HG03097 (cell line): ENCODE measurements around the gene UBE2D4.
"Not testable (repeated sequence)": the region's sequence is repeated elsewhere in the genome, so short reads cannot be mapped to it uniquely, and the experiment has no call there.

ENCODE experiments used
- ATAC-seq: cut with Tn5 transposase; IDR thresholded peaks from one replicate; pipeline ENCODE4 v1.9.1; 2021; ENCODE audit not compliant: unreplicated experiment, low FRiP score

Gene UBE2D4

DNA sequence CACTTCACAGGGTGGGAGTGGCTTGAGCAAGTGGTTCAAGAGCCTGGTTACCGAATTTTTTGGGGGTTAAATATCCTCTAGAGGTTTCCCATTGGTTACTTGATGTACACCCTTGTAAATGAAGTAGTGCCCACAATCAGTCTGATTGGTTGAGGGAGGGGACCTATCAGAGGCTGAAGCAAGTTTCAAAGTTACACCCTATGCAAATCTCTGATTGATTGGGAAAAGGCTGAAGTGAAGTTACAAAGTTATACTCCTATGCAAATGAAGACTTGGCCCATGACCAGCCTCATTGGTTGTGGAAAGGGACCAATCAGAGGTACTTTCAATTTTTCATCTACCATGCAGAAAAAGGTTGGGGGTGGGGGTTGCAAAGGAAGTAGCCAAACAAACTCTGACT lies 34.7 kb downstream of the UBE2D4 start:
- no peak for ATAC-seq

DNA sequence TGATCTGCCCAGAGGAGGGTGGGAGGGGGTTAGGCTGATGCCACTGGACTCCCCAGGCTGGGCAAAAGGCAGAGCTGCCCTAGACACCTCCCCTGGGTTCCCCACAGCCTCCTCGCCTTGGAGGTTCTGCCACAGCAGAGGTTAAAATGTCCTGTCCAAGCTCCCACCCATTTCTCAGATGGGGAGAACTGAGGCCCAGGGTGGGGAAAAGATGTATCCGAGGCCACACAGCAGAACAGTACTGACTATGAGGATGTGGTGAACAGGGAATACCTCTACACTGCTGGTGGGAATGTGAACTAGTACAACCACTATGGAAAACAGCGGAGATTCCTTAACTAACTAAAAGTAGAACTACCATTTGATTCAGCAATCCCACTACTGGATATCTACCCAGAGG lies 40.2 kb downstream of the UBE2D4 start:
- ATAC-seq, result not testable (repeated sequence)

DNA sequence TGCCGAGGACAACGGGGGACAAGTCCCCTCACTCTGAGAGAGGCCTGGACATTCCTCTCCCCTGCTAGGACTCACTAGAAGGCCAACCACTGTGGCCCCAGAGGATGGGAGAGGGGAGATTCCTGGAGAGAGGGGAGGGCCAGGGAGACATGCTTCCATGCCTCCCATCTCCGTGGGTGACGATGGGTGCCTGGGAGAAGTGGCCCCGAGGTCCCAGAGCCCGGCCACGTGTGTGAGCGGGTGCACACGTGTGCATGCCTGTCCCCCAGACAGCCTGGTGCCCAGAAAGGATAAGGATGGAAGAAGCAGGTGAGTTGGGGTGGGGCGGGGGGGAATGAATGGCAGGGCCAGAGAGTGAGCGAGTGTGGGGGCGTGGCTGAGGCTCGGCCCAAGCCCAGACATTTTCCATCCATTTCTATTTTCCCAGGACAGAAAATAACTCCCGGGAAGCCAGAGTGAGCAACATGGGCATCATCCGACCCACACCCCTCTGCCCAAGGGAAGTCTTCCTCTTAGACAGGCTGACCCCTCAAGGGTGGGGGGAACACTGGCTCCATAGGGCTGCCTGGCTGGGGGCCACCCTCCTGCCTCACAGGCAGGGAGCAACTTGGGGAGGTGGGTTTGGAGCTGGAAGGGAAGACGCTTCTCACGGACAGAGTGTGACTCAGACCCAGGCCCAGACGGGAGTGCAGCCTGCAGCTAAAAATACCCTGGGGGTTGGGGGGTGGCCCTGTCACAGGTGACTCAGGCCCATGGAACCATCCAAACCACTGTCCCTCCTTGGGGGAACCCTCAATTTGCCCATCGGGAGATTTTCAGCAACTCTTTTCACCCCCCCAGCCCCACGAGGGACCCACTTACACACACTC lies 42.2 kb downstream of the UBE2D4 start:
- ATAC-seq, result not testable (repeated sequence)

DNA sequence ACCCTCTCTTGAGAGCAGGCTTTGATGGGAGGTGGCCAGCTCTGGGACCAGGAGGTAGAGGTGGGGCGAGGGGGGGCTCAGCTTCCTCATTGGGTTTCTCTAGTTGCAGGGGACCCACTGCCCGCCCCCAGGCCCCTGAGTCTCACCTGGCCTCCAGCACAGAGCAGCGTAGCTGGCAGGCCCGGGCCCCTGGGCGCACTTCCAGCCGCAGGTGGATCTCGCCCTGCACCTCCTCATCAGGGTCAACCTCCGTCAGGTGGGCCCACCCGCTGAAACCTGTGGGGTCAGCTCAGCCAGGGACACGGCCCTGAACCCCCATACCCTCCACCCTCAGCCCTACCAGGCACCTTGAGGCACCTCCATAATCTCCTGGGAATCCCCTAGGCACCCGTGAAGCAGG lies 43.4 kb downstream of the UBE2D4 start:
- ATAC-seq, result not testable (repeated sequence)

DNA sequence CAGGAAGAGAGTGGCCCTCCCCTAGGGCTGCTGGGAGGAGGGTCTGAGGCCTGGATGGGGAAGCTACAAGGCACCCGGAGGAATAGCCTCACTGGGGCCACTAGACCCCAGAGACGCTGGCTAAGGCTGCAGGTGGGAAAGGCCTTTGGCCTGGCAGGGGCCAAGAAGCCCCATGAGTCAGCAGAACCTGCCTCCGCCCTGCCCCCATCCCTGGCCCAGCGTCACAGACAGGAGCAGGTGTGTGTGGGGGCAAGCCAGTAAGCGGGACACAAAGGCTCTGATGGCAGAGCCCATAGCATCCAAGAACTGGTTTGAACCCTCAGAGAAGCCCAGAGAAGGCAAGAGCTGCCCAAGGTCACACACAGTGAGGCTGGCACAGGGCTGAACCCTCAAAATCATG lies 44.5 kb downstream of the UBE2D4 start:
- ATAC-seq, result not testable (repeated sequence)

DNA sequence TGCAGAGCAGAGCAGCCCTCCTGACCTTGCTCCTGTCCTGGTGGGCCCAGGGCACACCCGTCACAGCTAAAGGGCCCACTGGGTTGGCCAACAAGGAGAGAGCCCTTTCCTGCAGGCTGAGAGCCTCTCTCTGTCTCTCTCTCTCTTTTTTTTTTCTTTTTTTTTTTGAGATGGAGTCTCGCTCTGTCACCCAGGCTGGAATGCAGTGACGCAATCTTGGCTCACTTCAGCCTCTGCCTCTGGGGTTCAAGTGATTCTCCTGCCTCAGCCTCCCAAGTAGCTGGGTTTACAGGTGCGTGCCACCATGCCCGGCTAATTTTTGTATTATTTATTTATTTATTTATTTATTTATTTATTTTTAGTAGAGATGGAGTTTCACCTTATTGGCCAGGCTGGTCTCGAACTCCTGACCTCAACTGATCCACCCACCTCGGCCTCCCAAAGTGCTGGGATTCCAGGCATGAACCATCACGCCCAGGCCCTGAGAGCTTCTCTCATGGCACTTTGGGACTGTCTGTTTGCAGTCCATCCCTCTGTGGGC lies 47.9 kb downstream of the UBE2D4 start:
- not testable (repeated sequence) for ATAC-seq

DNA sequence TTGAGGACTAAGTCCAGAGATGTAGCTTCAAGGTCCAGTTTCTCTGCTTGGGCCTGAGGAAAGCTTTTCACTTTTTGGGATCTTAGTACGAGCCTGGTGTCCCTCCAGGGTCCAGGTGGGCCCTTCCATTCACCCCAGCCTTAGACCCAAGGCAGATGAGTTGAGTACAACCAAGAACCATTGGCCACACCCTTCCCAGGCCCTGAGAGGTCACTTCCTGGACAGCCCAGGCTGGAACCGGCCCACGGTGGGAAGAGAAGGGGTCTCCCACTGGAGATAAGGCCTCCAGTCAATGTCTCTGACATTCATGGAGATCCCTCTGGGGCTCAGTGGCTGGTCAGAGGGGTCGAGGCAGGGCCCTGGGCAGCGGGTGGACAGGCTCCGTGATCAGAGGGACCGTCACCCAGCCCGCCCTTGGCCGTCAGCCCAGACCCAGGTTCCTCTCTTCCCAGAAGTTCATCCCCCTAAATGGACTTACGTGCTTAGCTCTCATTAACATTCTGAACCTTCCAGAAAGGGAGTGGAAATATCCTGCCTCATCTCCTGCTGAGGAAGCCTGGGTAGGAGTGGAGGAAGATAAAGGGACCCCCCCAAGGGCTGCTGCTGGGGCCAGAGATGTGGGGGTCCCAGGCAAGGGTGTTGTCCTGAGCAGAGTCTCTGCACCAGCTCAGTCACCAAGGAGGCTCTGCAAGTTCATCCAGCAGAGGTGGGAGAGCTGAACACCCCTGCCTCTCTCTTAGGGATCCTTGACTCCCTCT lies 48.7 kb downstream of the UBE2D4 start:
- ATAC-seq, result not testable (repeated sequence)

DNA sequence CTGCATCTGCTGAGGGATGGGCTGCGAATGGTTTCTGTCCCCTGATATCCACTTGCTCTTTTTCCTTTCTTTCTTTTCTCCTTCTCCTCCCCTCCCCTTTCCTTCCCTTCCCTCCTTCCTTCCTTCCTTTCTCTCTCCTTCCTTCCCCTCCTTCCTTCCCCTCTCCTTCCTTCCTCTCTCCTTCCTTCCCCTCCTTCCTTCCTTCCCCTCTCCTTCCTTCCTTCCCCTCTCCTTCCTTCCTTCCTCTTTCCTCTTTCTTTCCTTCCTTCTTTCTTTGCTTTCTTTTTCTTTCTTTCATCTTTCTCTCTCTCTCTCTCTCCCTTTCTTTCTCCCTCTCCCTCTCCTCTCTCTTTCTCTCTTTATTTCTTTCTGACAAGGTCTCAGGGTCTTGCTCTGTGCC lies 51.3 kb downstream of the UBE2D4 start:
- no peak for ATAC-seq

DNA sequence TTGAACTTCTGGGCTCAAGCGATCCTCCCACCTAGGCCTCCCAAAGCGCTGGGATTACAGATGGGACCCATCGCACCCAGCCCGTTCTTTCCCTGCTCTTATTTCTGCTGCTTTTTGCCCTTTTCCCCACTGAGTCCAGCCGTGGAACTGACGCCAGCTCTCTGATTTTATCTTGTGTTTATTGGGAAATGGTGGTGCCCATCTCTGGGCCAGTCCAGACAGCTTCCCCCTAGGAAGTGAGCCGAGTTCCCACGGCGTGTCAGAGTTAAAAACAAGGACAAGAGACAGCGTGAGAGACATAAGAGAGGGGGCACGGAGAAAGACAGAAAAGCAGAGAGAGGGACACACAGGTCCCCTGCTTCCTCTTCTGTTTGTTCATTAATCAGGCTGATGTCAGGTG lies 51.9 kb downstream of the UBE2D4 start:
- not testable (repeated sequence) for ATAC-seq

DNA sequence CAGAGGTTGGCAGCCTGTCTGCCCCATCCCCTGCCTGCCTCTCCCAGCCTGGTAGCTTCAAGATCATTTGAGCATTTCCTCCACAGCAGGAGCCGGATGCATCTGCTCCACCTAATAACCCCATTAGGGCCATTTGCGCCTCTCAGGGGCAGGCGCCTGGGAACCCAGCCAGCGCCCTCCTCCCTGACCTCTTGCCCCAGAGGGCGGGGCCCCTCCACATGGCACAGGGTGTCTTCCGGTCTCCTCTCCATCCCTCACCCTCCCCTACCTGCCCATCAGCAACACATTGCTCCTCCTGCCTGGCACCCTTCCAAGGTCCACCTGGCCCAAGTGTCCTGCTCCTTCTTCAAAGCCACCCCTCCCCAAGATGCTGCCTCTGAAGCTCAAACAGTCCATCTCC lies 56.6 kb downstream of the UBE2D4 start:
- not testable (repeated sequence) for ATAC-seq

DNA sequence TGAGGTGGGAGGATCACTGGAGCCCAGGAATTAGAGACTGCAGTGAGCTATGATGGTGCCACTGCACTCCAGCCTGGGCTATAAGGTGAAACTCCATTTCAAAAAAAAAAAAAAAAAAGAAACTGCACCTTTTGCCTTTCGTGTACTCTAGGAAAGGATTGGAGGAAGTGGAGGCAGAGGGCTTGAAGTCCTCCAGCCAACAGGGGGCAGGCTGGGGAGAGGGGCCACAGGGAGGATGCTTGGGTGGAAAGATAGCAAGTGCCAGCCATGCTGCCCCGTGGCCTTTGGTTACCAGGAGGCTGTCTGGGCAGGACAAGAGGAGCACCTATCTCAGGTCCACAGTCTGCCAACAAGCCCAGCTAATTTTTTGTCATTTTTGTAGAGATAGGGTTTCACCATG lies 57.5 kb downstream of the UBE2D4 start:
- ATAC-seq, result not testable (repeated sequence)

DNA sequence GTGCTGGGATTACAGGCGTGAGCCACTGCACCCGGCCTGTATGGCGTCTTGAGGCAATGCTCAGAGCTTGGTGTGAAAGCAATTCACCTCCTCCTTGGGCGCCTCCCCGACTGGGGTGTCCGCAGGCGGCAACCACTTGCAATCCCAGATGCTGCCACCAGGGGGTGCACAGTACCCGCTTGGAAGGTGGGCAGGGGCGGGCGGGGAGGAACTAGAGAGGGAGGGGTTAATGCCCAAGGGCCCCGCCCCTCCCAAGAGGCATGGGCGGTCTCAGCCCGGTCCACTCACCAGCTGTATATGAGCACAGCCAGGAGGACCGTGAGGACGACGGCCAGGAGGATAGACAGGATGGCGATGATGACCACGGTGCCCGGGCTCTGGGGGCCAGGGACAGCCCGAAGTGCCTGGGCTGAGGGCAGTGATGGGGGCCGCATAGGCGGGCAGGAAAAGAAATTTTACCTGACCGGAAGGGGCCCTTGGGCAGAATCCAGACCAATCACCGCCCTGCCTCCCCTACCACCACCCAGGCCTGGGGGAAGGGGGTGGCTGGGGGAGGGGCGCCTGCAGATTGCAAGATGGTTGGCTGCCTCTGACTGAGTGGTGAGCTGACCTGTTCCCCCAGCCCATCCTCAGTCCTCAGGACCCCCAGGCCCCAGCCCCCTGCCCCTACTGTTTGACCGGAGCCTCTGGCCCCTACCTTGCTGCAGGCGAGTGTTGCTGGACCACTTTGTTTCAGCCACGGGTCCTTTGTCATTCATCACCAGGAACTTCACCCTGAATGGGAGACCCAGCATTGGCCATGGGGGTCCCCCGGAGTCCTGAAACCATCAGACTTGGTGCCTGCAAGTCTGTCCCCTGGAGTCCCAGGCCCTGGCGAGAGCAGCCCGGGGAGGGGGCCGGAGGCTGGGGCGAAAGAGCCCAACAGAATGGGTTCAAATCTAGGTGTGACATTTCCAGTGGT lies 59.9 kb downstream of the UBE2D4 start:
- not testable (repeated sequence) for ATAC-seq

DNA sequence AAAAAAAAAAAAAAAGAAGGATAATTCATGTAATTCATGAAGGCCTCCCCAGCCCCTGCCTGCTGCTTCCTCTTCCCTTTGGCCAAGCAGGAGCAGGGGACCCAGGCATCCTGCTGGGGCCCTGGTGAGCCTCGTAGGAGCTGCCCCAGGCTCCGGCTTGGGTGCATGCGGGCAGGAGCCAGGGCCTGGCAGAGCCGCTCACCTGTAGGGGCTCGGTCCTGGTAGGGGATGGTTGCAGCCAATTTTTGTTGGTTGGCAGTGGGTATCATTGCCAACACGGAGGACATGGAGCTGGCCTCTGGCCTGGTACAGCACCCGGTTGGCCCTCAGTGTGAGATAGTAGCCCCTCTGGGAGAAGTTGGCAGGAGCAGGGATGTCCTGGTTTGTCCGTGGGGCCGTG lies 61.2 kb downstream of the UBE2D4 start:
- ATAC-seq, result not testable (repeated sequence)

DNA sequence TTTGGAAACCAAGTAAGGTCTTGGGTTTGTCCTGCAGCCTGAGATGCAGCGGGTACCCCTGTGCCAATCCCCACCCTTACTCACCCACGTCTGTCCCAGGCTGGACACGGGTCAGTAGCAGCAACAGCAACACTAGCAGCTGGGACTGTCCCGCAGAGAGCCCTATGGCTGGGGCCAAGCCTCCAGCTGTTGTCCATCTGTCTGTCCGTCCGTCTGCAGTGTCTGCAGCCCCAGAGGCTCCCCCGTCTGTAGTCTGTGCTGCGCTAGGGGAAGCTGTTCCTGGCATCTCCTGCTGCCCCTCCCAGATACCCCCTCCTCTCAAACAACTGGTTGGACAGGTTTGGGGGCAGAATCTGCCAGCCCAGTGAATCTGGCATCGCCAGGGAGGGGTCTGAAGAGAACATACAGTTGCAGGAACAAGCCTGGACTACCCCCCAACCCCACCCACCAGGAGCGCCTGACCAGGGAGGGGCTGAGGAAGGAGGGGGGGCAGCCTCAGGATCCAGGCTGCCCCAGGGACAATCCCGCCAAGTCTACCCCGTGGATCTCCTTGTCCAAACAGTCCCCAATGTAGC lies 63.9 kb downstream of the UBE2D4 start:
- not testable (repeated sequence) for ATAC-seq

DNA sequence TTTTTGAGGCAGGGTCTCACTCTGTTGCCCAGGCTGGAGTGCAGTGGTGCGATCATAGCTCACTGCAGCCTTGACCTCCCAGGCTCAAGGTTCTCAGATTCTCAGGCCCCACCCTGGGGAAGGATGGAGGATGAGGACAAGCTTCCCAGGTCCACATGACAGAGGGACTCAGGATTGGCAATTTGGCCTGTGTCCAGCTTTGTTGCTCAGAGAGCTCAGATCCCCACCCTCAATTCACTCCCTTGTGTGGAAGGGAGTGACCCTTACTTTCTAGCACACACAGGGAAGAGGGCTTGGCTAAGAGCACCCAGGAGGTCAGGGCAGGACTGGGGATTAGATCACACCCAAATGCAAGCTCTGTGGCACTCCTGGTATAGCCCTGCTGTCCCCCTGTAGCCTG lies 64.6 kb downstream of the UBE2D4 start:
- not testable (repeated sequence) for ATAC-seq

DNA sequence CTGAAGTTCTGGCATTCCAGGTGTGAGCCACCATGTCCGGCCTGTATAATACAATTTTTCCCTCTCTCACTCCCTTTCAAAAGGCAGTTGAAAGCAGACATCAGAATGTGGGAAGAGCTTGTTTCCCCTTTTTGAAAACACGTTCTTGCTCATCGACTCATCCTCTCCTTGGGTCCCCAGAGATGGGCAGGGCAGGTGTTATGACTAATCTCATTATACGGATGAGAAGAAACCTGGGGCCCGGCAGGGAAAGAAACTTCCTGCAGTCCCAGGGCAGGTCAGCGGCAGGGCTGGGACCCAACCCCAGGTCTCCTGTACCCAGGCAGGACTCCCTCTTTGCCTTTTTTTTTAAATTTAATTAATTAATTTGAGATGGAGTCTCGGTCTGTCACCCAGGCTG lies 66.7 kb downstream of the UBE2D4 start:
- ATAC-seq, result peak; percentile 56

DNA sequence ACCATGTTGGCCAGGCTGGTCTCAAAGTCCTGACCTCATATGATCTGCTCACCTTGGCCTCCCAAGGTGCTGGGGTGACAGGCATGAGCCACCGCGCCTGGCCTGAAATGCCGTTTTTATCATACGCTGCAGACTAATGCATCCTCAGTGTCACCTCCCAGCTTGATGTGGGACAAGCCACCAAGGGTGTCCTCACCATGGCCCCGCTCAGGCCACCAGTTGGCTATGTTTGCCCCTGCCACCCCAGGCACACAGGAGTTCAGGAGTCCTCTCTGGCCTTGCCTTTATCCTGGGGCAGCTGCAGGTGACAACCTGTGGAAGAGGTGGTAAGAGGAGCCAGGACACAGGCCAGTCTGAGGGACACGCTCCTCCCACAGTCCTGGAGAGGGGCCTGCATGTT lies 68.4 kb downstream of the UBE2D4 start:
- not testable (repeated sequence) for ATAC-seq

DNA sequence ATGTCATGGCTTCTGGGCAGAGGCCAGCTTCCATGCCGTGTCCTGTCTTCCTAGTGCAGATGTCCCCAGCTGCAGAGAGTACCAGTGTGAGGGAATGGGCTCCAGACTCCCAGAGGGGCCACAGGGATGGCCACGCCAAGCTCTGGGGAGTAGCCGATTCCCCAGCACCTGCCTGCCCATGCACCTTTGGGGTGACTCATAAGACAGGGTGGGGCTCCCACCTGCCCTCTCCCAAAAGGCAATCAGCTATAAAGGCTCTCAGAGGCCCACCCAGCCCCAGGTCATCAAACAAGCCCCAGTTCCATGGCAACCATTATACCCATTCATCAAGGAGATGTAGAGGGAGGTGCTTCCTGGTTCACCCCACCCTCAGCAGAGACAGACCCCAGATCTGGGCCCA lies 71.3 kb downstream of the UBE2D4 start, which contains the start of gene SPDYE1:
TSS of gene SPDYE1 (plus strand) at position 366 of the 400 bp plus-strand sequence. CDS start 2,053 bp downstream, outside the sequence.
- ATAC-seq, result not testable (repeated sequence)
